HT-29 (cell line): ENCODE measurements around the gene RAB27A. TPM values are rescaled to one million over a fixed set of nuclear protein-coding genes. Genes with fewer than 3 reads are reported as not detected.

Source experiments
- total RNA-seq: library from RNA; depleted of rRNA; stranded (reverse); fragments of >200 nt; shearing (Covaris generic); gene quantifications from 2 replicates; pipeline ENCODE4 v1.2.3, GENCODE V29; 2014; rRNA removed

Gene RAB27A
- total RNA-seq, 1 experiment from 2014 or later = 1.4 TPM

Other genes starting within 250 kb of the RAB27A start
- 38.6 and 52.6 TPM in 2 replicates for gene RSL24D1, start 92.9 kb downstream of the RAB27A start, total RNA-seq
- gene PIGBOS1, start 29.3 kb upstream of the RAB27A start, total RNA-seq = 3.5 and 3.9 TPM in 2 replicates
- gene PIGB, start 29.4 kb upstream of the RAB27A start, total RNA-seq = 7.2 and 8.0 TPM in 2 replicates
- gene CCPG1, start 118.5 kb upstream of the RAB27A start, total RNA-seq = 11.8 and 12.6 TPM in 2 replicates
- gene PIERCE2, start 118.7 kb upstream of the RAB27A start, total RNA-seq = 0.86 and 1.9 TPM in 2 replicates
- 2.9 and 3.3 TPM in 2 replicates for gene DNAAF4, start 218.4 kb upstream of the RAB27A start, total RNA-seq